ENCODE measurements around the gene MIA2. TPM values are rescaled to one million over a fixed set of nuclear protein-coding genes. Genes with fewer than 3 reads are reported as not detected.
"Not testable (repeated sequence)": the region's sequence is repeated elsewhere in the genome, so short reads cannot be mapped to it uniquely, and the experiment has no call there.

Gene MIA2
- total and polyA plus RNA-seq, 9 donors = 11.7 to 21.9 (median 19.5) TPM

GRCh38 chr14:39251547-39251946 lies 17.8 kb downstream of the MIA2 start:
- Histone ChIP-seq H3K36me3 (no peaks in the 10 kb centered on the region), H3K4me3 (no peak overlapping the region), H3K9me3 (no peaks in the 10 kb centered on the region), H3K27me3 (no peaks in the 10 kb centered on the region), H3K27ac (no peak overlapping the region), H3K4me1 (ENCODE audit: insufficient read depth) (no peaks in the 10 kb centered on the region)
- no peak for TF ChIP-seq POLR2A (IDR thresholded peaks at IDR 0.05)
- no peak for TF ChIP-seq EP300 (IDR thresholded peaks at IDR 0.05)
- DNase-seq = no peak
- intact Hi-C loops (cut with DNase I) = no loop called here

DNA sequence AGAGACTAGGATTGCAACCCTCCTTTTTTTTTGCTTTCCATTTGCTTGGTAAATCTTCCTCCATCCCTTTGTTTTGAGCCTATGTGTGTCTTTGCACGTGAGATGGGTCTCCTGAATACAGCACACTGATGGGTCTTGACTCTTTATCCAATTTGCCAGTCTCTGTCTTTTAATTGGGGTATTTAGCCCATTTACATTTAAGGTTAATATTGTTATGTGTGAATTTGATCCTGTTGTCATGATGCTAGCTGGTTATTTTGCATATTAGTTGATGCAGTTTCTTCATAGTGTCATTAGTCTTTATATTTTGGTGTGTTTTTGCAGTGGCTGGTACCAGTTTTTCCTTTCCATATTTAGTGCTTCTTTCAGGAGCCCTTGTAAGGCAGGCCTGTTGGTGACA lies 23.7 kb downstream of the MIA2 start:
- H3K4me3 ChIP-seq; H3K36me3 ChIP-seq; H3K27ac ChIP-seq; H3K27me3 ChIP-seq; H3K4me1 ChIP-seq (ENCODE audit: insufficient read depth); H3K9me3 ChIP-seq; intact Hi-C loops (cut with DNase I); DNase-seq: not testable (repeated sequence)
- 73 to 90% (median 87%) methylated on average over 1 of the region's 1 CpG for WGBS, 3 donors

DNA sequence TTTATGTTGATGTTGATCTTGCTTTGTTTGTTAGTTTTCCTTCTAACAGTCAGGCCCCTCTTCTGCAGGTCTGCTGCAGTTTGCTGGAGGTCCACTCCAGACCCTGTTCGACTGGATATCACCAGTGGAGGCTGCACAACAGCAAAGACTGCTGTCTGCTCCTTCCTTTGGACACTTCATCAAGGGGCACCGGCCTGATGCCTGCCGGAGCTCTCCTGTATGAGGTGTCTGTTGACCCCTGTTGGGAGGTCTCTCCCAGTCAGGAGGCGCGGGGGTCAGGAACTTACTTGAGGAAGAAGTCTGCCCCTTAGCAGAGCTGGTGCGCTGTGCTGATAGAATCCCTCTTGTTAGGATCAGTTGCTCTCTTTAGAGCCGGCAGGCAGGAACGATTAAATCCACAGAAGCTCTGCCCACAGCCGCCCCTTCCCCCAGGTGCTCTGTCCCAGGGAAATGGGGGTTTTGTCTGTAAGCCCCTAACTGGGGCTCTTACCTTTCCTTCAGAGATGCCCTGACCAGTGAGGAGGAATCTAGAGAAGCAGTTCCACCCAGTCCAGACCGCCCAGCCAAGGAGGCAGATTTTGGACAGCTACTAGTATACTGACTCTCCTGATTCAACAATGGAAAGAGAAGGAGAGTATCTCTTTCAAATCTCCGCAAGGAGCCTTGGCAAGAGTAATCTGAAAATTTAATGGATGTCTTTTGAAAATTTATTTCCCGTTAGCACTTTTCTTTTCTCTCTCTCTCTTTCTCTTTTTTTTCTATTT lies 25.2 kb downstream of the MIA2 start:
- Histone ChIP-seq H3K4me1 (ENCODE audit: insufficient read depth) (no peaks in the 10 kb centered on the region), H3K27me3 (no peaks in the 10 kb centered on the region), H3K27ac (no peak overlapping the region), H3K9me3 (no peaks in the 10 kb centered on the region), H3K4me3 (no peak overlapping the region), H3K36me3 (no peaks in the 10 kb centered on the region)
- no peak for TF ChIP-seq EP300 (IDR thresholded peaks at IDR 0.05)
- TF ChIP-seq POLR2A (IDR thresholded peaks at IDR 0.05) = no peak
- TF ChIP-seq CTCF (IDR thresholded peaks at IDR 0.05) = no peak
- no peak for DNase-seq
- WGBS, 3 donors = 62 to 71% (median 65%) methylated on average over 12 of the region's 12 CpGs
- intact Hi-C loops (cut with DNase I) = no loop called here

DNA sequence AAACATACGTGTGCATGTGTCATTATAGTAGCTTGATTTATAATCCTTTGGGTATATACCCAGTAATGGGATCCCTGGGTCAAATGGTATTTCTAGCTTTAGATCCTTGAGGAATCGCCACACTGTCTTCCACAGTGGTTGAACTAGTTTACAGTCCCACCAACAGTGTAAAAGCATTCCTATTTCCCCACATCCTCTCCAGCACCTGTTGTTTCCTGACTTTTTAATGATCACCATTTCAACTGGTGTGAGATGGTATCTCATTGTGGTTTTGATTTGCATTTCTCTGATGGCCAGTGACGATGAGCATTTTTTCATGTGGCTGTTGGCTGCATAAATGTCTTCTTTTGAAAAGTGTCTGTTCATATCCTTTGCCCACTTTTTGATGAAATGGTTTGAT lies 26.4 kb downstream of the MIA2 start:
- not testable (repeated sequence) for H3K27ac ChIP-seq; H3K9me3 ChIP-seq; H3K36me3 ChIP-seq; DNase-seq; H3K4me1 ChIP-seq (ENCODE audit: insufficient read depth); H3K27me3 ChIP-seq; H3K4me3 ChIP-seq
- 85 to 94% (median 89%) methylated on average over 3 of the region's 3 CpGs for WGBS, 3 donors
- intact Hi-C loops (cut with DNase I) = loop anchor here in 1 of 4 donors (10.0 kb wide), 1 partner anchor 85 kb away; the partner anchor contains the start of genes PNN and TRAPPC6B

DNA sequence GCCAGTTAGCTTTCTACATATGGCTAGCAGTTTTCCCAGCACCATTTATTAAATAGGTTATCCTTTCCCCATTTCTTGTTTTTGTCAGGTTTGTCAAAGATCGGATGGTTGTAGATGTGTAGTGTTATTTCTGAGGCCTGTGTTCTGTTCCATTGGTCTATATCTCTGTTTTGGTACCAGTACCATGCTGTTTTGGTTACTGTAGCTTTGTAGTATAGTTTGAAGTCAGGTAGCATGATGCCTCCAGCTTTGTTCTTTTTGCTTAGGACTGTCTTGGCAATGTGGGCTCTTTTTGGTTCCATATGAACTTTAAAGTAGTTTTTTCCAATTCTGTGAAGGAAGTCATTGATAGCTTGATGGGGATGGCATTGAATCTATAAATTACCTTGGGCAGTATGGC lies 28.5 kb downstream of the MIA2 start:
- H3K4me1 ChIP-seq (ENCODE audit: insufficient read depth); H3K27me3 ChIP-seq; H3K36me3 ChIP-seq; H3K27ac ChIP-seq; H3K9me3 ChIP-seq; DNase-seq; H3K4me3 ChIP-seq: not testable (repeated sequence)
- 96 to 100% (median 97%) methylated on average over 1 of the region's 1 CpG for WGBS, 3 donors
- intact Hi-C loops (cut with DNase I) = loop anchor here in 1 of 4 donors (10.0 kb wide), 1 partner anchor 87 kb away; the partner anchor contains the start of genes PNN and TRAPPC6B

DNA sequence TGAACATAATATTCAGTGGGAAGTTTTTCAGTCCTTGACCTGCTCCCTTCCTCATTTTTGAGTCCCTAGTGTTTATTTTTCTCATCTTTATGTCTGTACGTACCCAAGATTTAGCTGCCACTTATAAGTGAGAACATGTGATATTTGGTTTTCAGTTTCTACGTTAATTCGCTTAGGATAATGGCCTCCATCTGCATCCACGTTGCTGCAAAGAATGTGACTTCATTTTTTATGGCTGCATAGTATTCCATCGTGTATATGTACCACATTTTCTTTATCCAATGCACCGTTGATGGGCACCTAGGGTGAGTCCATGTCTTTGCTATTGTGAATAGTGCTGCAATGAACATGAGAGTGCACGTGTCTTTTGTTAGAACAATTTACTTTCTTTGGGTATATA lies 30.3 kb downstream of the MIA2 start:
- no peak overlapping the region for H3K27ac ChIP-seq
- no peak overlapping the region for H3K4me3 ChIP-seq
- no peaks in the 10 kb centered on the region for H3K36me3 ChIP-seq
- TF ChIP-seq CTCF (IDR thresholded peaks at IDR 0.05) = no peak
- no peak for TF ChIP-seq EP300 (IDR thresholded peaks at IDR 0.05)
- no peak for TF ChIP-seq POLR2A (IDR thresholded peaks at IDR 0.05)
- WGBS, 3 donors = 82 to 91% (median 87%) methylated on average over 7 of the region's 7 CpGs
- H3K4me1 ChIP-seq (ENCODE audit: insufficient read depth) = peaks cover 1% of the 10 kb centered on the region
- H3K9me3 ChIP-seq = no peaks in the 10 kb centered on the region
- no peak for DNase-seq
- intact Hi-C loops (cut with DNase I) = loop anchor here in 1 of 4 donors (10.0 kb wide), 1 partner anchor 89 kb away; the partner anchor contains the start of genes PNN and TRAPPC6B
- no peaks in the 10 kb centered on the region for H3K27me3 ChIP-seq

Measured in ovary (tissue), 9 donors.